DMS 273 (cell line): Measurements from ENCODE around the gene FNDC3B.

Experiments used
- DNase-seq: peaks from one replicate; lab custom pipeline; 2025; ENCODE audit not compliant: unreplicated experiment; lab: John Stamatoyannopoulos, UW

The FNDC3B gene

GRCh38 chr3:172052405-172052804 is 13.0 kb downstream of the FNDC3B start:
- no peak for DNase-seq

- DNase-seq = no peak
These were observed 14.9 kb downstream of the FNDC3B start for GRCh38 chr3:172054115-172054764.

- no peak for DNase-seq
These were observed 17.0 kb downstream of the FNDC3B start for GRCh38 chr3:172056416-172056815.

- DNase-seq = no peak
These were observed 17.7 kb downstream of the FNDC3B start for GRCh38 chr3:172057059-172057458.

- no peak for DNase-seq
These were observed 18.4 kb downstream of the FNDC3B start for GRCh38 chr3:172057624-172058327.

GRCh38 chr3:172059532-172059931 is 20.2 kb downstream of the FNDC3B start:
- DNase-seq = no peak

- DNase-seq = no peak
These were observed 20.9 kb downstream of the FNDC3B start for GRCh38 chr3:172060234-172060633.

- DNase-seq = no peak
These were observed 22.4 kb downstream of the FNDC3B start for GRCh38 chr3:172061724-172062184.

GRCh38 chr3:172062761-172063160 is 23.4 kb downstream of the FNDC3B start:
- no peak for DNase-seq

- DNase-seq = no peak
These were observed 24.4 kb downstream of the FNDC3B start for GRCh38 chr3:172063456-172064432.

GRCh38 chr3:172065527-172065926 is 26.1 kb downstream of the FNDC3B start:
- DNase-seq = peak; percentile 93

- peak; percentile 30 for DNase-seq
These were observed 26.8 kb downstream of the FNDC3B start for GRCh38 chr3:172065967-172066762.

- DNase-seq = no peak
These were observed 27.8 kb downstream of the FNDC3B start for GRCh38 chr3:172066880-172067796.

GRCh38 chr3:172067837-172068440 is 28.6 kb downstream of the FNDC3B start:
- no peak for DNase-seq

GRCh38 chr3:172068977-172069376 is 29.6 kb downstream of the FNDC3B start:
- no peak for DNase-seq

GRCh38 chr3:172069478-172069877 is 30.1 kb downstream of the FNDC3B start:
- no peak for DNase-seq

GRCh38 chr3:172070269-172070668 is 30.9 kb downstream of the FNDC3B start:
- no peak for DNase-seq

GRCh38 chr3:172070802-172071201 is 31.4 kb downstream of the FNDC3B start:
- no peak for DNase-seq

- DNase-seq = no peak
These were observed 32.5 kb downstream of the FNDC3B start for GRCh38 chr3:172071780-172072330.
